GM23338 (cell line): ENCODE data around the gene KIAA0232.

ENCODE experiments used
- CREB1 ChIP-seq: fragments of 250-450 bp; sonication (Bioruptor Pico); IDR thresholded peaks from 2 replicates; pipeline ENCODE4 v1.5.0; 2020; ENCODE audit warnings: low read depth, mild to moderate bottlenecking, moderate library complexity
- CTCF ChIP-seq, 2 experiments: fragments of 200-600 bp in 1 of 2; sonication (generic) in 1 of 2; conservative IDR thresholded peaks; 2 replicates each; pipeline versions ENCODE4 v1.5.1 to v1.6.1; 2016 to 2017; ENCODE audit warnings: antibody characterized with exemption in 2 of 2, low read depth in 2 of 2, mild to moderate bottlenecking in 2 of 2, moderate library complexity in 1 of 2
- EZH2 ChIP-seq: fragments of 200-600 bp; sonication (generic); IDR thresholded peaks from one replicate; pipeline ENCODE4 v1.8.0; 2017; ENCODE audit warnings: antibody characterized with exemption, mild to moderate bottlenecking, low read depth; ENCODE audit not compliant: unreplicated experiment
- EZH2phosphoT487 ChIP-seq: fragments of 200-600 bp; sonication (generic); IDR thresholded peaks from one replicate; pipeline ENCODE4 v1.8.1; 2018; ENCODE audit warnings: antibody characterized with exemption; ENCODE audit not compliant: unreplicated experiment
- JUNB ChIP-seq: IDR thresholded peaks from one replicate; pipeline ENCODE4 v1.6.1; 2016; ENCODE audit warnings: antibody characterized with exemption; ENCODE audit not compliant: unreplicated experiment
- POLR2AphosphoS5 ChIP-seq: IDR thresholded peaks from 2 replicates; pipeline ENCODE4 v1.6.1; 2016; ENCODE audit warnings: antibody characterized with exemption, low read depth
- STAT1 ChIP-seq: IDR thresholded peaks from one replicate; pipeline ENCODE4 v1.6.1; 2016; ENCODE audit warnings: antibody characterized with exemption; ENCODE audit not compliant: unreplicated experiment
- ZNF114 ChIP-seq: fragments of 250-450 bp; sonication (Bioruptor Pico); IDR thresholded peaks from 2 replicates; pipeline ENCODE4 v1.5.0; 2020; ENCODE audit warnings: mild to moderate bottlenecking, moderate library complexity
- ZNF331 ChIP-seq: fragments of 250-450 bp; sonication (Bioruptor Pico); IDR thresholded peaks from 2 replicates; pipeline ENCODE4 v1.5.0; 2020; ENCODE audit warnings: low read depth, mild to moderate bottlenecking, moderate library complexity
- ZNF462 ChIP-seq: fragments of 250-450 bp; sonication (Bioruptor Pico); IDR thresholded peaks from 2 replicates; pipeline ENCODE4 v1.5.0; 2020; ENCODE audit warnings: mild to moderate bottlenecking, moderate library complexity
- TF ChIP-seq, protein P1 (sequence below): IDR thresholded peaks from one replicate; pipeline ENCODE4 v1.6.1; 2018; ENCODE audit warnings: antibody characterized with exemption; ENCODE audit not compliant: unreplicated experiment
- TF ChIP-seq, protein P2 (sequence below): IDR thresholded peaks from 2 replicates; pipeline ENCODE4 v1.6.1; 2016; ENCODE audit warnings: antibody characterized with exemption

- TF ChIP-seq CTCF (conservative IDR thresholded peaks at IDR 0.05; ENCODE audit: low read depth in 2 of 2) (no peak), EZH2phosphoT487 (no peak), EZH2 (no peak), POLR2AphosphoS5 (no peak), CREB1 (no peak), ZNF114 (CRISPR knock-in tag) (no peak), STAT1 (no peak), ZNF462 (CRISPR knock-in tag) (no peak), JUNB (no peak), ZNF331 (CRISPR knock-in tag) (no peak)
- TF ChIP-seq, protein P1, sequence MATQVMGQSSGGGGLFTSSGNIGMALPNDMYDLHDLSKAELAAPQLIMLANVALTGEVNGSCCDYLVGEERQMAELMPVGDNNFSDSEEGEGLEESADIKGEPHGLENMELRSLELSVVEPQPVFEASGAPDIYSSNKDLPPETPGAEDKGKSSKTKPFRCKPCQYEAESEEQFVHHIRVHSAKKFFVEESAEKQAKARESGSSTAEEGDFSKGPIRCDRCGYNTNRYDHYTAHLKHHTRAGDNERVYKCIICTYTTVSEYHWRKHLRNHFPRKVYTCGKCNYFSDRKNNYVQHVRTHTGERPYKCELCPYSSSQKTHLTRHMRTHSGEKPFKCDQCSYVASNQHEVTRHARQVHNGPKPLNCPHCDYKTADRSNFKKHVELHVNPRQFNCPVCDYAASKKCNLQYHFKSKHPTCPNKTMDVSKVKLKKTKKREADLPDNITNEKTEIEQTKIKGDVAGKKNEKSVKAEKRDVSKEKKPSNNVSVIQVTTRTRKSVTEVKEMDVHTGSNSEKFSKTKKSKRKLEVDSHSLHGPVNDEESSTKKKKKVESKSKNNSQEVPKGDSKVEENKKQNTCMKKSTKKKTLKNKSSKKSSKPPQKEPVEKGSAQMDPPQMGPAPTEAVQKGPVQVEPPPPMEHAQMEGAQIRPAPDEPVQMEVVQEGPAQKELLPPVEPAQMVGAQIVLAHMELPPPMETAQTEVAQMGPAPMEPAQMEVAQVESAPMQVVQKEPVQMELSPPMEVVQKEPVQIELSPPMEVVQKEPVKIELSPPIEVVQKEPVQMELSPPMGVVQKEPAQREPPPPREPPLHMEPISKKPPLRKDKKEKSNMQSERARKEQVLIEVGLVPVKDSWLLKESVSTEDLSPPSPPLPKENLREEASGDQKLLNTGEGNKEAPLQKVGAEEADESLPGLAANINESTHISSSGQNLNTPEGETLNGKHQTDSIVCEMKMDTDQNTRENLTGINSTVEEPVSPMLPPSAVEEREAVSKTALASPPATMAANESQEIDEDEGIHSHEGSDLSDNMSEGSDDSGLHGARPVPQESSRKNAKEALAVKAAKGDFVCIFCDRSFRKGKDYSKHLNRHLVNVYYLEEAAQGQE, result no peak
- TF ChIP-seq, protein P2, sequence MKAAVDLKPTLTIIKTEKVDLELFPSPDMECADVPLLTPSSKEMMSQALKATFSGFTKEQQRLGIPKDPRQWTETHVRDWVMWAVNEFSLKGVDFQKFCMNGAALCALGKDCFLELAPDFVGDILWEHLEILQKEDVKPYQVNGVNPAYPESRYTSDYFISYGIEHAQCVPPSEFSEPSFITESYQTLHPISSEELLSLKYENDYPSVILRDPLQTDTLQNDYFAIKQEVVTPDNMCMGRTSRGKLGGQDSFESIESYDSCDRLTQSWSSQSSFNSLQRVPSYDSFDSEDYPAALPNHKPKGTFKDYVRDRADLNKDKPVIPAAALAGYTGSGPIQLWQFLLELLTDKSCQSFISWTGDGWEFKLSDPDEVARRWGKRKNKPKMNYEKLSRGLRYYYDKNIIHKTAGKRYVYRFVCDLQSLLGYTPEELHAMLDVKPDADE, result no peak
Observed at GRCh38 chr4:6761649-6762615, 20.6 kb upstream of the KIAA0232 start.
